HG02571 (cell line): Measurements from ENCODE around the gene OPCML.

Experiments
- ATAC-seq: cut with Tn5 transposase; IDR thresholded peaks from one replicate; pipeline ENCODE4 v1.9.1; 2021; ENCODE audit warnings: mild to moderate bottlenecking, moderate library complexity; ENCODE audit not compliant: unreplicated experiment

Gene OPCML

DNA sequence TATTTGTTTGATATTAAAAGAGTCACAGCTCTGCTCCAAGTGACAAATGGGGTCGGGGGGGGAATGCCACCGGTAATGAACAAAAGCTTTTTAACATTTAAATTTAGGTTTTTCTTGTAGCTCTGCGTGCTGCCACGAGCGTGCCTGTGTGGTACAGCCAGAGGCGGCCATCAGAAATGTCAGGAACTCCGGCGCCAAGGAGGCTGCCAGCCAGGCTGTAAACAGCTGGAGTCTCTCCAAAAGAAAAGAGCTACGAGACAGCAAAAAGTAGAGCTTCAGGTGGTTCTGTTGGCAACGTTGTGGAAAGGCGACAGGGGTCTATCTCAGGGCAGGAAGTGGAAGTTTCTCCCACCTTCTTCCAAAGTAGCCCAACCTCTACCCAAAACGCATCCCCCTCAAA lies 532.8 kb downstream of the OPCML start:
- no peak for ATAC-seq

DNA sequence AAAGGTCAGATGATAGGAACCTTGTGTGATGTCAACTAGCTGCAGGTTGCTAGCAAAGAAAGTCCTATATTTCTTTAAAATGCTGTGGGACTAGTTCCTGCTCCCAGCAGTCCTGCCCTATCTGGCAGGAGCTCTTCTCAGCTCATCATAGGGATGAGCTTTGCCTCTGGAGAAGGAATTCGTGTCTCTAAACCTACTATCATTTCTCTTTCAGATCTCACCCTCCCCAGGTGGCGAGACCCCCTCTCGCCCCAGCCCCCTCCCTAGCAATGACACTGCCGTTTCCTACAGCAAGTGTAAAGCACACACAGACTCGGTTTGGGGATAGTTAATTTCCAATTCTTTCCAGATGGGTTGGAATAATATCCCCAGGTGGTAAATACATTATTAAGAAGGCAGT lies 533.3 kb downstream of the OPCML start:
- no peak for ATAC-seq

DNA sequence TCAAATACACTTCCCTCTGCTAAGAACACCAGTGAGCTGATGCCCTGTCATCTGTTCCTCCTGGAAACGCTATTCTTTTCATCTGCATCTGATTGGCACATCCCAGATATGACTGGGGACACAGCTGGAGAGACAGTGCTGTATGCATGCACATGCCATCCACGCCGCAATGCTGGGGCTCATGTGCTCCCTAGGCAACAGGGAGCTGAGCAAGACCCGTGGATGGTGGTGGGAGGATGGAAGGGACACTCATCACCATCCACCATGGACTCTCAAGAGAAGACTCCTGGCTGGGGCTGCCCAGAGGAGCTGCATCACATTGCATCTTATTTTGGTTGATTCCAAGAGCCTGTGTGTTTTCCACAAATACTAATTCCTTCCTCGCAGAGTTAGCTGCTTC lies 534.9 kb downstream of the OPCML start:
- no peak for ATAC-seq

DNA sequence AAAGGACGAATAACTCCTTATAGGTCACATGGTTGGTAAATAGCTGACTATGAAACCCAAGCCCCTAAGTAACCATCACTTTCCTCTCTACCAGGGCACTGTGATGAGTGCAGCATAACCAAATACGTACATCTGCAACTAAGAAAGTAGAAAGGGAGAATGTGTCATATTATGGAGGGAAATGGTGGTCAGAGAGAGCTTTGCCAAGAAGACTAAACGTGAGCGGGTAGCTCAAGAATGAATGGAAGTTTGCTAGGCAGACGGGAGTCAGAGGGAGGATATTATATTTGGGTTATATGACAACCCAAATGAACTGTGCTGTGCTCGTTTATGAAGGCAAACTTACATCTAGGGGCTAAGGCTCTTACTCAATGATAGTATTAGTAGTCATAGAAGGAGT lies 537.3 kb downstream of the OPCML start:
- no peak for ATAC-seq

DNA sequence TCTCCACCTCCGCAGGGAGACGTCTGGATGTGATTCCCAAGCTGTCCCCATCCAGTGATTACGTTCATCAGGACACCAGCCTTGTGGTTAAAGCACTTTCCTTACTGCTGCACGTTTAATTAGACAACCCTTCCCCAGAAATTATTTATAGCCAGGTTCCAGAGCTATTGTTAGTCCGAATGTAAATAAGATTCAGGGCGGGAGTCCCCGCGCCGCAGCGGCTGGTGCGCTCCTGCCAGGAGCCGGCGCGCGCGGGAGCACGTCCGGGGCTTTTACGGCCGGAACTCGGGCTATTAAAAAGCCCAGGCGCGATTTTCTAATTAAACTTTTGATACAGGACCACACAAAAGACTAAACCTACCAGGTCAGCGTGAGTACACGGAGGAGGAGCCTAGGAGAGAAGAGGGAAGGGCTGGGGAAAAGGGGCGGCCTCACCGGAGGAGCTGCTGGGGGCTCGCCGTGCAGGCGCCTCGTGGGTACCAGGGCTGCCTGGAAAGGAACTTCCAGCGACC lies 538.3 kb downstream of the OPCML start:
- ATAC-seq: no peak

DNA sequence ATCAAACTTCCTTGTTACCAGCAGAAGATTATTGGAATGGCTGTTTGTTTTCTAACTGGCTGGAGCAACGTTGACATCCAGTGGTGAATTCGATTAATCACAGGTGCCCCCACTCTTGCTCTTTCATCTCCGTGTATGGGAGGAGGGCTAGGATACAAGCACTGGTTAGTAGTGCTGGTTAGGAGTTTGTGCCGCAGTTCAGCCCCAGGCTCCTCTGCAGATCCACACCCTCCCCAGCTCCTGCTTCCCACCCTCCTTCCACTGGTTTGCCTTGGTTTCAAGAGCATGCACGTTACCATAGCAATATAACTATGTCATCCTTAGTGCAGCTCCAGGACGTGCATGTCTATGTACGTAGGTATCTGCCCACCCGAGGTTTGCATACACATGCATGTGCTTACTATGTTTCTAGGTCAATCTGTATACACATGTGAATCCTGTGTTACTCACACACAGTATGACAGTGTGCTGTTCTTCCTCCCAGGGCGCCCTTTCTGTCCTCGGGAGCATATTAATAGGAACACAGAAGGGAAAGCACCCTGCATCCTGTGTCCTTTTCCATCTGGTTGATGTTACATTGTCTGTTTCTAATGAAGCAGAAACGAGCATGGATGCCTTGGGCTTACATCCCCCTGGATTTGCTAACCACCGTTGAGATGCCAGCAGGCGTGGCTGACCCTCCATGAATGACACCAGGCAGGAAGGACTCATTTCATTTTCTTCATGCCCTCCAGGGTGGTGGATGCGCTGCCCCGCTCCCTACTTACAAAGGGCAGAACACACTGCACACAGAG lies 539.3 kb downstream of the OPCML start:
- ATAC-seq: no peak

GRCh38 chr11:132988411-132988810 lies 543.9 kb downstream of the OPCML start:
- no peak for ATAC-seq

GRCh38 chr11:132987936-132988335 lies 544.4 kb downstream of the OPCML start:
- no peak for ATAC-seq

DNA sequence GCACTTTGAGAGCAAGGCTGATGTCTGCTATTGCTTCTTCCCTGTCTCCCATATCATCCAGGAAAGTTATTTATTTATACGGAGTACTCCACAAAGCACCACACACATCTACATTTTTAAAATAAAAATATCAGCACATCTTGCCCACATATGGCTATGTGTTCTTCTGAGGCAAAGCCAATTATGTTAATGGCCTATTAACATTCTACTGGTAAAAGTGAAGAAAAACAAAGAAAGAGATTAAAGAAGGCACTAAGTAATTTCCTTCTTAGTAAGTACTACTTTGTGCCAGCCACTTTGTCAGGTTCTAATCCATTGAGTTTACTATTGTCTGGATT lies 548.7 kb downstream of the OPCML start:
- no peak for ATAC-seq

DNA sequence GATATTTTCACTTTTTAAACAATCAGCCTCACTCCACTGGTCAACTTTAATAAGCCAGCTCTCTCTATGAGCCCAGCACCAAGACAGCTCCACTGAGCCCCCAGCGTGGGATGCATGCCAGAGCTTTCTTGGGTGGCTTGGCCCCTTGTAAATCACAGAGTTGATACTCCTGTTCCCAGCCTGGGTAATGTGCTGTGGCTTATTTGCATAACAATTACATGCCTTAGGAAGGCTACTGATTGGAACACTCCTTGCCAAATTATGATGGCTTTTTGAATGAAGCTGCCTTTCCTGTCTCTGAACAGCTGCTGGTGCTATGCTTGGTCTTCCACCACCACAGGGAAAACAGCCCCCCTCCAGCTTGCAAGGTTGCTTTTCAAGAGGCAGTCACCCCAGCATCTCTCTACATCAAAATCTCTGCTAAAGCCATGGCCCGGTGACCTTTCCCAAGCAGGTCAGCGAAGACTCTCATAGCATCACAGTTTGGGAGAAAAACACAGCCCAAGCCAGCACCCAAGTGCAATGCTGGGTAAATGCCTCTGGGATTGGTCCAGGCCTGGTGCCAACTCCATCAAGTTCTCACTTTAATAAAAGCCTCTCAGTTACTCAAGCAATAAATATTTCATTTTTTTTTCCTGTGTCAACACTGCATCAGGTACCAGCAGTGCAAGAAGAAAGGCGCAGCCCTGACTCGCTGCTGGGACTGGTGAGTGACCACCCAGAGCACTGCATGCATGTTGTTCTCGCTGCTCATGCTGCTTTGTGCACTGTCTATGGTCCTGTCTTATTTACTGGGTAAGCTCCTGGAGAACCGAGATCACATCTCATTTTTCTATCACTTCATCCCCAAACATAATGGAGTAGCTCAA lies 549.3 kb downstream of the OPCML start:
- no peak for ATAC-seq

GRCh38 chr11:132981131-132981956 lies 551.0 kb downstream of the OPCML start:
- ATAC-seq: no peak

- no peak for ATAC-seq
Observed at GRCh38 chr11:132980670-132981069, 551.6 kb downstream of the OPCML start.

DNA sequence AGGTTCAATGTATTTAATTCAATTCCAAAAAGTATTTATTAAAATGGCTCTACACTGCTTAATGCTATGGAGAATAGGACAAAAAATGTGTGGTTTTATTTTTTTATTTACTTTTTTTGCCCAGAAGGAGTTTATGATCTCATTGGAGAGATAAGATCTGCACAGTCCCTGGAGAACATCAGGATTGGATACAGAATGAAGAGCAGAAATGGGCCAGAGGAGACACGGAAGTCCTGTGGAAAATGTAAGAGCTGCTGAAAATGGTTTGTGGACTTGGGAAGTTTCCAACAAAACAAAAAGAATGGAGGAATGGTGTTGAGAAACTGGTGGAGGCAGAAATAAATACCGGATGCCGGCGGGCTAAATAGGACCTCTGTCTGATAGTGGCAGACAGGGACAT lies 554.6 kb downstream of the OPCML start:
- no peak for ATAC-seq

DNA sequence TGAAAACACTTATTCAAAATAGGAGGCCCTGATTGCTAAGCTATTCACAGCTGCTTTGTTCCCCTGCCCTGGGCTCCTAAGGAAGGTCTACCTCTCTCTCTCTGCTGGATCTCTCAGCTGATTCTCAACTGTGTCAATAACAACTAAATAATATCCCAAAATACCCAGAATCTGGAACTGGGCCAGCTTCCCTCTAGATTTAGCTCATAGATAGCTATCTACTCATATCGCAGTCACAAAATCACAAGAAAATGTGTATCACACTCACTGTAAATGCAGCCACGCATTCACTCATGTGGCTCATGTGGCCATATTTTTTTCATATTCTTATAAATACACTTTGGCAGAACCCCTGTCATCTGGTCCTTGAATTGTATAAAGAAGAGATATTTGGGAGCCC lies 555.1 kb downstream of the OPCML start:
- no peak for ATAC-seq

DNA sequence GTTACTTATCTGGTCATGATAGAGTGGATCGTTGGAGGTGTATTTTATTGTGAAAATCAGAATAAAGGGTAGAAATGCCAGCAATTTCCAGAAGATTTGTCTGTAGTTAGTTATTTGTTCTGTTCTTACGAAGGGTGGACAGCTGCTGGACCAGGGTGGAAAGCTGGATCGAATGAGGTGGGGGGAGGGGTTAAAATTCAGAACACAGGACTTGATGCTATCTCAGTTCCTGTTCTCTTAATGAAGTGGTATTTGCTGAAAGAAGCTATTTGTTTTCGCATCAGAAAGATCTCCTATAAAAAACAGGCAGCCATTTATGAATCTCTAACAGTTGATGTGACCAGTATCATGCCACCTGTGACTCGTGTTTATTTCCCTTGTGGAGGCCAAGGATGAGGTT lies 556.2 kb downstream of the OPCML start:
- ATAC-seq: no peak

GRCh38 chr11:132973686-132974085 lies 558.6 kb downstream of the OPCML start:
- no peak for ATAC-seq

DNA sequence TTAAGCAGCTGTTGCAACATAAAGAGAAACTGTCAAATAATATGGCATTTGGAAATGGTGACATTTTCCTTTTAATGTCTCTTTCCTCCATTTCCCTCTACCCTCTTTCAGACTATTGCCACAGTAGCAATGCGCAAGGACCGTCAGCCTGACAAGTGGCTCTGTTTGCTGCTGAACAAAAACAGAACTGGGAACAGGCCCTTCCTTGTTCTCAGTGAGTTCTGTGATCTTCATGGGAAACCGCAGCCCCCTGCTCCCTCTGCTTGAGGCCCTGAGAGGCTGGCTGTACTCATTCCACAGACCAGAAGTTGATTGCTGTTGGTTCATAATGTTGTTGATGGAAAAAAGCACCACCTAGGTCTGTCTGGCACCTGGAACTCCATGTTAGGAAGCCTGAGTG lies 559.7 kb downstream of the OPCML start:
- ATAC-seq: no peak

GRCh38 chr11:132971351-132971750 lies 561.0 kb downstream of the OPCML start:
- ATAC-seq: no peak

GRCh38 chr11:132969892-132970291 lies 562.4 kb downstream of the OPCML start:
- ATAC-seq: no peak

GRCh38 chr11:132962041-132962440 lies 570.3 kb downstream of the OPCML start:
- ATAC-seq: no peak

DNA sequence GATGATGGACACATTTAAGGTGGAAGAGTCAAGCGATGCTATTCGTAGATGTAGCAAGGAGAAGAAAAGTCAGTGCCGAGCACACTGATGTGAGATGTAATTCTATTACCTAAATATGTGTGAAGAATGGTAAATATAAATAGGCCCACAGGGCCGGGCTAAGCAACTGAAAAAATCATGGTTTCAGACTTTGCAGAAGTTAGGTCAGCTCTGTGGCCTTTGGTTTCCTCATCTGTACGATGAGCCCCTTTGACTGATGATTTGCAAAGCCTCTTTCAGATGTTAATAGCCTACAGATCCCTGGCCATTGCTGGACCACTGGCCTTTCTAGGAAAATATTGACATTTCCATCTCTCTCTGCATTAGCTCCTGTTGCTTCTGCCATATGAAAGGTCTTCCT lies 570.8 kb downstream of the OPCML start:
- ATAC-seq: no peak
